HG03159 (cell line): Measurements from ENCODE around the gene CSNK2A2.

ENCODE experiments used
- ATAC-seq: cut with Tn5 transposase; IDR thresholded peaks from one replicate; pipeline ENCODE4 v1.9.1; 2021; ENCODE audit warnings: mild to moderate bottlenecking, moderate library complexity; ENCODE audit not compliant: unreplicated experiment

CSNK2A2 gene

DNA sequence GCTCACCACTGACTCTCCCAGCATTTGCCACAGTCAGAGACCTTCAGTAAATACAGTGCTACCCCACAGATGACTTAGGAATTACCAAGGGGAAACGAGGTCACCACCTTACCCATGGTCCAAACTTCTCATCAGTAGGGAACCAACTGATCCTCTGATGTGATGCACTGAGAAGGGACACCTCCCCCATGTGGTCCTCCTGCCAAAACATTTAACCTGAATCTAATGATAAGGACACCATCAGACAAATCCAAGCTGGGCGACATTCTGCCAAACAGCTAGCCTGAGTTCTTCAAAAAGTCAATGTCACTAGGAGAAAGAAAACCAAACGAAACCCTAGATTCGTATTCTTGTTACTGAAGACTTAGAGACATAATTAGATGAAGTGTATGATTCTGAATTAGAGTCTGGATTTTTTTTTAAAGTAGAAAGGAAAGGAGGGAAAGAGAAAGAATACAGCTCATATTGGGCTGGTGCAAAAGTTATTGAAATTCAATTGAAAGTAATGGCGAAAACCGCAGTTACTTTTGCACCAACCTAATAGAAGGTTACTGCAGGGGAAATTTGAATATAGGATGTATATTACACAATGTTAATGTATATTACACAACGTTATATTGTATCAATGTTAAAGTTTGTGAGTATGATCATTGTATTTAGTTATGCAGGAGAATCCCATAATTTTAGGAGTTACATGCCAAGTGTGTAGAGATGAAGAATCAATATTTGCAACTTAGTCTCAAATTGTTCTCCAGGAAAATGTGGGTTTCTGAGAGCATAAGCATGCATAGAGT, 2.3 kb upstream of the CSNK2A2 start:
- no peak for ATAC-seq

GRCh38 chr16:58198803-58199411, 1.0 kb upstream of the CSNK2A2 start:
- no peak for ATAC-seq

- ATAC-seq, result peak; percentile 11
Measured at GRCh38 chr16:58197314-58198012, 443 bp downstream of the CSNK2A2 start.

DNA sequence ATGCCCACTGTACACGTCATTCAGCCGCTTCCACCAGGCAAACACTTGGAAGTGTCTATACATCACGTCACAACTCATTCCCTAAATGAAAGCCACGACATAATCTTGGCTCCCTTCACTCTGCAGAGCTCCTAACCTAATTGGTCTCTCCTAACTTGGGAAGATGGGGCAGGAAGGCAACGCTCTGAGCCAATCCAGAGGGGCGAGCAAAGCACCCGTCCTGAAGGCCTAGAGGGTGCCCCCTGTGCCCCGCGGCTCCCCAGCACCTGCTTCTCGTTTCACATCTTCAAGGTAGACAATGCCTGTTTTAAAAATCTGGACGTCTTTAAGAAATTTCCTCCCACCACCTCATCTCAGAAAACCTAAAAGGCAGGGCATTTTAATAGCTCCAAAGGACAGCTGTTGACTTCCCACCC, 1.0 kb downstream of the CSNK2A2 start:
- no peak for ATAC-seq

DNA sequence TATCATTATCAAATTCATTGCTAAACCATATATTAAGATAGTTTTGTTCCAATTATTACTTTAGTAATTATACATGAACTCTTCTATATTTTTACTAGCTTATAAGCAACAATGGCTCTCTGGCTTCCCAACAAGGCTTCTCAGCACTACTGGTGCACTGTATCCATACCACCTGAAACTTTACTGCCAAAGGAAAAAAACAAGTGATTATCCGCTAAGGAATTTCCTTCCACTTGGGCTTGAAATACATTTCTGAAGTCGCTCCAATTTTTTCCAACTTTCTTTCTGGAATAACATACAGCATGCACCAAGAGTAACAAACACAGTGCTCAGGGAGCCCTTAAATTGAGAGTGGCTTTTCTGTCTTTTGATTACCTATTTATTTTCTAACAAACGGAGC, 2.1 kb downstream of the CSNK2A2 start:
- ATAC-seq, result no peak

- ATAC-seq, result no peak
Measured at GRCh38 chr16:58195344-58195743, 2.6 kb downstream of the CSNK2A2 start.

- no peak for ATAC-seq
Measured at GRCh38 chr16:58194790-58195189, 3.1 kb downstream of the CSNK2A2 start.

DNA sequence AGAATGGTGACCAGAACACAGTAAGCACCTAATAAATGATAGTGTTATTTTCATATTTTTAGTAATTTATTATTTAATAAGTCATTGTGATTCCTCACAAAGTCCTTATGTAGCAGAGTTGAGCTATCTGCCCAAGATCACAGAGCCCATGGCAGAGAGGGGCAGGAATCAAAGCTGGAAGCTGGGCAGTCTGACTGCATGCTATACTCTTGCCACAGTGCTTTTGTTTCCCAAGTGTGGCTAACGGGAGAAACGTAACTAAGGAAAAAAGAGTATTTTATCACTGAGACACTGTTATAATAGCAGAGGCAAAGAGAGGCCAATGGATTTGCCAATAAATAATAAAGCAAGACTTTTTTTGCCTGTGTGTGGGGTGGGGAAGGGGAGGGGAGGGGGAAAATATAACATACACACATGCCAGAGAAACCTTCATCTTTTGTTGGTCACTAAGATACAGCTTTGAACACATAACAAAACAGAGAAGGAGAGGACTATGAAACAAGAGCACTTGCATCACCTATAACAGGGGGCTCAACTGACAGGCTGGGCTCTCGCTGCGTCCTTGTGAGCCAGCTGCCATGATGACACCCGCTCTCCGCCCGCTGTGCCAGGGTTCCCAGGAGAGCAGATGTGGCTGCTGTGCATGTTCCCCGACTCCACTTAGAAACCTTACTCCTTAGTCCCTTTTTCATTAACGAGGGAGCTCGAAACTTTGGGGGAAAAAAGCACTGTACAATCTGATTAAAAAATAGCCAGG, 10.1 kb downstream of the CSNK2A2 start:
- no peak for ATAC-seq

DNA sequence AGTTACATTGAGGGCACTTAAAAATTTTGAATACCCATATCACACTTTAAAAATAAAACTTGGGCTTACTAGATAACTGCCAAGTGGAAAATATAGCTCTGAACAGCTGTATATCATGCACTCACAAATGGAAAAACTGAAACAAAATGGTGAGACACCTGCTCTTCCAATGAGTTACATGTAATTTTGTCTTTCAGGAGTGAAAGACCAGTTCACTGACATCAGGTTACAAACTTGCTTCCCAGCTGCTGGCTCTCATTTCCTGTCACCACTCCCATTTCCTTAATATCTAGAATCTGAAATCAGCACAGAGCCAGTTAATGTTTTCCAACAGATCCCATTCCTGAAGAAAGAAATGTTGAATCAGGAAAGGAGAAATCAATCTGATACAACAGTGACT, 10.8 kb downstream of the CSNK2A2 start:
- ATAC-seq, result no peak

DNA sequence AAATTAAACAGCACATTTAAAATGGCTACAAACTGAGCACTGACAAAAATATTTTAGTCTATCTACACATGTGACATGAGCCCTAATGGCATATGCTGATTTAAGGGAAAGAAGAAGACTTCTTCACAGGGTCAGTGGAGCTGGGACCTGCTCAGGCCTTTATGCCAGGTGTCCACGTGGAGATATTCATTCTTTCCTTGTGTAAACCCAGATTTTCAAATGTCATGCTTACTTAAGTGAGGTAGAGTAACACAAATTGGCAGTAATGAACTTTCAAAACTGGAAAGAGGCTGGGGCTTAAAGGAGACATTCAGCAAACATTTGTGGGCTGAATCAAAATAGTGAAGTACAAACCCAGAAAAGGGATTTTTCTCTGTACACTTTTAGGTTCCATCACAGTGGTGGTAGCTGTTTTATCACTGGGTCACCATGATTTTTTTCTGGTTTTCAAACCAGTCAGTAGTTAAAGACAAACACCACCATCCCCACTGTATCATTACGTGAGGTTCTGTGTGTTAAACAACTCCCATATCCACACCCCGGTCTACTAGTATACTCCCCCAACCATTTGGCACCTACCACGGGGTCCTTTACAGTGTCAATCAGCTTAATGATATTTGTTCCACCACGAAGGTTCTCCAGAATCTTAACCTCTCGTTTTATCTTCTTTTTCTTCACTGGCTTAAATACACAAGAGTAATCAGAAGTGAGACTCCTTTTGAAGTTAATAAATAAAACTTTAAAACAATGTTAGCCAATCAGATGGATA, 11.5 kb downstream of the CSNK2A2 start:
- ATAC-seq, result no peak

DNA sequence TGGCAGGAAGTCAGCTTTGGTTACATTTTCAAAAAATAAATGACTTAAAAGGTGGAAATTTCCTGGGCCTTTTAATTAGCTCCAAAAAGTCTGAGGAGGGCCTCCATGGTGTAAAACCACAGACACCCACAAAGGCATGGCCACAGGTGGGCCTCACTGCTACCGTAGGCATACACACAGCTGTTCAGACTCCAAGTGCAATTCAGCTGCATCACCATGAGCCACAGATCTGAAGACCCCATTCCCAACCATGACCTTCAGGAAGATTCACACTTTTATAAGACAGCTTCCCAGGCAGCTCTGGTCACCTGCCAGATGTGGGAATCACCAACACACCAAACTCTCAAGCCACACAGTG, 20.6 kb downstream of the CSNK2A2 start:
- ATAC-seq, result no peak

GRCh38 chr16:58176608-58177352, 21.1 kb downstream of the CSNK2A2 start:
- ATAC-seq, result no peak

- no peak for ATAC-seq
Measured at GRCh38 chr16:58170223-58170622, 27.7 kb downstream of the CSNK2A2 start.

DNA sequence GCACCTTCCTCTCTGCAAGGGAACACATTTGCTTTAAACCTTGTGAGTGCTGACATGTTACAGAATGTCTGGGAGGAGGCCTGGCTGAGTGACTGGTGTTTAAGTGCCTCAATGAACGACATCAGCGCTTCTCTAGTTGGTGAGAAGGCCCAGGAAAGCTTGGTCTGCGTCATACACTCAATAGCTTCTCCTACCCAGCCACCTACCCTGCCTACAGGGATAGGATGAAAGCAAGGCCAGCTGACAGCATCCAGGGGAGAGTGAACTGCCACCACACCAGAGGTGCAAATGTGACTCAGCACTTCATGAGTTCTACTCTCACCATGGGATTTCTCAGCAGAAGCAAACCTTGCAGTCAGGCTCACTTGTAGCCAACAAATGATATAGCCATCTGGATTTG, 37.1 kb downstream of the CSNK2A2 start:
- no peak for ATAC-seq

GRCh38 chr16:58158725-58159124, 39.2 kb downstream of the CSNK2A2 start:
- no peak for ATAC-seq

- ATAC-seq, result no peak
Measured at GRCh38 chr16:58157951-58158540, 39.9 kb downstream of the CSNK2A2 start.

DNA sequence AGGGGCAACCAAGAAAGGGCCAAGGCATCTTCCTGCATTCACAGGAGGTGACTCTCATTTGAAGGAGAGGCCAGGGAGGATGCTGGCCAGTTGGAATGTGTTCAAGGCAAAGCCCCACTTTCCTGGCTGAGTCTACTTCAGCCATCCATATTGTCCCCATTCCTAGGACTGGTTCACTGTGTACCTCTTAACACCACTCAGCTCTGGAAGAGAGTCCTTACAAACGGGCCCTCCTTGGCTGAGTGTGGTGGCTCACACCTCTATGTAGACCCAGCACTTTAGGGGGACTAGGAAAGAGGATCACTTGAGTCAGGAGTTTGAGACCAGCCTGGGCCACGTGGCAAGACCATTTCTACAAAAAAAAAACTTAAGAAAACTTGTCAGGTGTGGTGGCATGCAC, 40.7 kb downstream of the CSNK2A2 start:
- ATAC-seq, result no peak

DNA sequence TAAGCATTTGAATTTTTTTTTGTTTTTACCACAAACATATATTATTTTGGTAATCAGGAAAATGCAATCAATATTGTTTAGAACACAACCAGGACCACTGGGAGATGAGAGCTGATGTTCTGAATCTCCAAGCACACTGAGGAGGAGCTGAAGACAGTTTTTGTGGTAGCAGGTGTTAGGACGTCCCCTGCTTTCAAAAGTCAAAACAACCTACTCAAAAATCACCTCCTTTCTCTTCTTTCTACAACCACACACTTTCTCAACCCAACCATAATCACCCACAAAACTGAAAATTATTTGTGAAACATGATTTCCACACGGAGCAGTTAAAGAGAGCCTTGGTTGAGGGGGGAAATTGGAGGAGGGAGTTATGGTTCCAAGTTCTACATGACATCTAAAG, 42.1 kb downstream of the CSNK2A2 start:
- ATAC-seq, result no peak

DNA sequence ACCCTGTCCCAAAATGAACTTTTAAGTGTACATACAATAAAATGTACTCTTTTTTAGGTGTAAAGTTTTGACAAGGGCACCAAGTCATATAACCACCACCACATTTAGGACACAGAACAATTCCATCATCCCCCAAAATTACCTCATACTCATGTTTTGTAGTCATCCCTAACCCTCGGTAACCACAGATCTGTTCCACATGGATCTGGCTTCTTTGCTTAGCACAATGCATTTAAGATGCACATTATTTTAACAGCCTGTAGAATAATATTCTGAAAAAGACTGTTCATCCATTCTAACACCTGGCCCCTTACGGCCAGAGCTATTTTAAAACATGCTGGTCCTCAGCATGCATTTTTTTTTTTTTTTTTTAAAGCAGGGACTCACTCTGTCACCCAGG, 43.6 kb downstream of the CSNK2A2 start:
- no peak for ATAC-seq
